IPS DF 6.9 (cell line): ENCODE measurements around the gene RRAS.
"Not testable (repeated sequence)": the region's sequence is repeated elsewhere in the genome, so short reads cannot be mapped to it uniquely, and the experiment has no call there.

Experiments used
- DNase-seq: peaks from one replicate; pipeline ENCODE4 v3.0.0-alpha.2; 2013; ENCODE audit warnings: low read depth, low spot score
- H3K27ac ChIP-seq: one replicate; pipeline ENCODE4 v1.5.1; 2013; ENCODE audit warnings: low read length, control low read depth
- H3K27me3 ChIP-seq: 2 replicates; pipeline ENCODE4 v1.6.1; 2013; ENCODE audit warnings: mild to moderate bottlenecking, low read length; ENCODE audit not compliant: control insufficient read depth, insufficient read depth
- H3K36me3 ChIP-seq: 2 replicates; pipeline ENCODE4 v1.6.1; 2013; ENCODE audit warnings: low read length; ENCODE audit not compliant: control insufficient read depth, insufficient read depth
- H3K4me1 ChIP-seq: 2 replicates; pipeline ENCODE4 v1.6.1; 2013; ENCODE audit warnings: low read length; ENCODE audit not compliant: control insufficient read depth, insufficient read depth
- H3K4me3 ChIP-seq: 2 replicates; pipeline ENCODE4 v1.5.1; 2013; ENCODE audit warnings: mild to moderate bottlenecking, low read length
- H3K9me3 ChIP-seq: 2 replicates; pipeline ENCODE4 v1.6.1; 2013; ENCODE audit warnings: low read length, inconsistent platforms; ENCODE audit not compliant: control insufficient read depth, insufficient read depth
- WGBS: extraction: QIAGEN DNeasy Blood & Tissue Kit; methylation state at CpG from one replicate; pipeline ENCODE4 v1.1.7; 2013; ENCODE audit warnings: mixed read lengths, missing lambda C conversion rate; ENCODE audit not compliant: insufficient read length, insufficient coverage; 5-methylcytosine and 5-hydroxymethylcytosine counted together

Gene RRAS

GRCh38 chr19:49626226-49626625, 13.7 kb downstream of the RRAS start:
- Histone ChIP-seq H3K27me3 (no peaks in the 10 kb centered on the region), H3K9me3 (no peaks in the 10 kb centered on the region), H3K4me1 (0 out of 2 replicates have a peak, but pooled peaks cover 2% of the 10 kb centered on the region), H3K27ac (no peak overlapping the region), H3K4me3 (no peak overlapping the region), H3K36me3 (peaks cover 20% of the 10 kb centered on the region)
- DNase-seq, result no peak
- WGBS, result no CpG with 5 or more reads among the region's 11 CpGs

DNA sequence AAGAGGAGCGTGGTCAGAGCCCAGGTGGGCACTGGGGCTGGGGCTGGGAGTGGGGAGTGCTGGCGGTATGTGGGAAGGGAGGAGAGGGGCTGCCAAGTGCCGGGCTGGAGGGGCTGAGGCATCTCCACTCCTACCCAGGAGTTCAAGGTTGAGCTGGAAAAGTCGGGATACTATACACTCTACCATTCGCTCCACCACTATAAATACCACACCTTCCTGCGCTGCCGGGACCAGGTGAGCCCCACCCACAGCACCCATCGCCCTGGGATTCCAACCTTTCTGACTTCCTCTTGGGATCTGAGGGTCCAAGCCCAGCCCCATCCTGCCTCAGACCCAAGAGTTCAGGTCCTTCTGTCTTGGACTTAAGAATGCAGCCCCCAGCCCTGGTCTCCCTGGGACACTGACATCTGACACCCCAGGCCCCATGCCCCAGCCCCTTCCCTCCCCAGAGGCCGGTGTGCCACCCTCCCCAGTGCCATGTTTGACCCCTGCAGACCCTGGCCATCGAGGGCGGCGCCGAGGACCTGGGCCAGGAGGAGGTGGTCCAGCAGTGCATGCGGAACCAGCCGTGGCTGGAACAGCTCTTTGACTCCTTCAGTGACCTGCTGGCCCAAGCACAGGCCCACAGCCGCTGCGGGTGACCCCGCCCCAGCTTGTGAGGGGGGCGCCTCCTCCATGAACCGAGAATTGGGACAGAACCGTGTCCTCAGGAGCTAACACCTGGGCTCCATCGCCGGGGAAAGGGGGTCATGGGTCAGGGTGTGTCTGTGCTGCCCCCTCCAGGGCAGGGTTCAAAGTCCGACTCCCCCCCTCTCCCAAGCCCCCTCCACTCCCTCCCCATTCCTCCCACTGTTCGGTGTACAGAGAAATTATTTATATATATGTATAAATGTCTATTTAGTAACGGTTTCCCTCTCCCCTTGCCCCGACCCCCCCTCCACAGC, 14.7 kb downstream of the RRAS start:
- Histone ChIP-seq H3K27me3 (no peaks in the 10 kb centered on the region), H3K4me1 (no peaks in the 10 kb centered on the region), H3K36me3 (peaks cover 23% of the 10 kb centered on the region), H3K9me3 (no peaks in the 10 kb centered on the region), H3K4me3 (no peak overlapping the region), H3K27ac (no peak overlapping the region)
- WGBS, result no CpG with 5 or more reads among the region's 27 CpGs
- no peak for DNase-seq

GRCh38 chr19:49617860-49618259, 22.1 kb downstream of the RRAS start:
- DNase-seq, H3K9me3 ChIP-seq, H3K27me3 ChIP-seq, H3K27ac ChIP-seq, H3K4me3 ChIP-seq, H3K4me1 ChIP-seq: not testable (repeated sequence)
- no CpG with 5 or more reads among the region's 13 CpGs for WGBS
- H3K36me3 ChIP-seq, result peaks cover 32% of the 10 kb centered on the region

DNA sequence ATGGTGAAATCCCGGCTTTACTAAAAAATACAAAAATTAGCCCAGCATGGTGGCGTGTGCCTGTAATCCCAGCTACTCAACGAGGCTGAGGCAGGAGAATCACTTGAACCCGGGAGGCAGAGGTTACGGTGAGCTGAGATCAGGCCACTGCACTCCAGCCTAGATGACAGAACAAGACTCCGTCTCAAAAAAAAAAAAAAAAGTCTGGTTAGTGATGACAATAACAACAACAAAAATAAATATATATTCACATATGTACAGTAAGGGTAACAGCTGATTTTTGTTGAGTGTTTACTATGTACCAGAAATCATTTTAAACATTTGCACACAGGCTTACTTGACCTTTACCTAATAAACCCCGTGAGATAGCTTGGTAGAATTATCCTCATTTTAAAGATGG, 23.0 kb downstream of the RRAS start:
- Histone ChIP-seq H3K27ac (no peak overlapping the region), H3K27me3 (no peaks in the 10 kb centered on the region), H3K9me3 (no peaks in the 10 kb centered on the region), H3K4me1 (no peaks in the 10 kb centered on the region), H3K36me3 (peaks cover 32% of the 10 kb centered on the region), H3K4me3 (no peak overlapping the region)
- no CpG with 5 or more reads among the region's 7 CpGs for WGBS
- DNase-seq, result no peak

DNA sequence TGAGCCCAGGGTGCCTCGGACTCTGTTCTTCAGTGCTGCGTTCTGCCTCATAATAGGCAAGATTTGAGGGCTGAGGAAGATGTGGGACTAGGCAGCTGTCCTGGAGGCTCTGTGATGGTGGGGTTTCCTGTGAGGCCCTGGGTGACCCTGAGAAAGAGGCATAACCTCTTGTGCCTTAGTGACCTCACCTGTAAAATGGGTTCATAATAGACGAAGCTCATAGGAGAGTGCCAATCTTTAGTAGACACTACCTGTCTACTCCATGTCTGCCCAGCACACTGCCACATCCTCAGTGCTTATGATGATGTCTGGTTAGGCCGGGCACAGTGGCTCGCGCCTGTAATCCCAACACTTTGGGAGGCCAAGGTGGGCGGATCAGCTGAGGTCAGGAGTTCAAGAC, 23.4 kb downstream of the RRAS start:
- Histone ChIP-seq H3K36me3 (peaks cover 29% of the 10 kb centered on the region), H3K4me1 (no peaks in the 10 kb centered on the region), H3K27me3 (no peaks in the 10 kb centered on the region), H3K9me3 (no peaks in the 10 kb centered on the region), H3K4me3 (no peak overlapping the region), H3K27ac (no peak overlapping the region)
- DNase-seq, result no peak
- WGBS, result no CpG with 5 or more reads among the region's 7 CpGs

GRCh38 chr19:49615861-49616260, 24.1 kb downstream of the RRAS start:
- no peak overlapping the region for H3K27ac ChIP-seq
- WGBS, result no CpG with 5 or more reads among the region's 23 CpGs
- H3K36me3 ChIP-seq, result peaks cover 27% of the 10 kb centered on the region
- no peaks in the 10 kb centered on the region for H3K9me3 ChIP-seq
- H3K4me3 ChIP-seq, result no peak overlapping the region
- H3K27me3 ChIP-seq, result no peaks in the 10 kb centered on the region
- no peak for DNase-seq
- no peaks in the 10 kb centered on the region for H3K4me1 ChIP-seq

- Histone ChIP-seq H3K4me1 (no peaks in the 10 kb centered on the region), H3K27ac (no peak overlapping the region), H3K36me3 (peaks cover 21% of the 10 kb centered on the region), H3K27me3 (no peaks in the 10 kb centered on the region), H3K9me3 (no peaks in the 10 kb centered on the region), H3K4me3 (no peak overlapping the region)
- DNase-seq, result no peak
- no CpG with 5 or more reads among the region's 19 CpGs for WGBS
Observed at GRCh38 chr19:49614096-49614833, 25.7 kb downstream of the RRAS start.

GRCh38 chr19:49613374-49613773, 26.6 kb downstream of the RRAS start:
- Histone ChIP-seq H3K4me1 (no peaks in the 10 kb centered on the region), H3K27ac (no peak overlapping the region), H3K36me3 (peaks cover 20% of the 10 kb centered on the region), H3K4me3 (no peak overlapping the region), H3K9me3 (no peaks in the 10 kb centered on the region), H3K27me3 (no peaks in the 10 kb centered on the region)
- whole genome bisulfite sequencing, result no CpG with 5 or more reads among the region's 4 CpGs
- no peak for DNase-seq

DNA sequence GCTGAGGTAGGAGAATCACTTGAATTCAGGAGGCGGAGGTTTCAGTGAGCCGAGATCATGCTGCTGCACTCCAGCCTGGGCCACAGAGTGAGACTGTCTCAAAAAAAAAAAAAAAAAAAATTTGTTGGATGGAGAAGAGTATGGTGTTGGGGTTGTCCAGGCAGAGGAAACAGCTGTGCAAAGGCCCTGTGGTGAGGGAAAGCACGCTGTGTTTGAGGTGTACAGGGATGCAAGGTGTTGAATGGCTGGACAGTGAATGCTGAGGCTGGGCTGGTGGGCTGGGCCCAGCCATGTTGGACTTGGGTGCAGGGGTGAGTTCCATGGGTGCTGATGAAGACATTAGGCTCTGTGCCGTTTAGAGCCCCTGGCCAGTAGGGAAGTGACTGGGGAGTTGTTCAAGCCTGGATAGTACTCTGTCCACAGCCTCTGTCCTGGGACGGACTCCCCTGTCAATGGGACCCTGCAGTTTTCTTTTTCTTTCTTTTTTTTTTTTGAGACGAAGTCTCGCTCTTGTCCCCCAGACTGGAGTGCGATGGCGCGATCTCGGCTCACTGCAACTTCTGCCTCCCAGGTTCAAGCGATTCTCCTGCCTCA, 30.3 kb downstream of the RRAS start:
- H3K27me3 ChIP-seq, result no peaks in the 10 kb centered on the region
- no peaks in the 10 kb centered on the region for H3K9me3 ChIP-seq
- H3K36me3 ChIP-seq, result peaks cover 18% of the 10 kb centered on the region
- no peak overlapping the region for H3K4me3 ChIP-seq
- DNase-seq, result no peak
- no CpG with 5 or more reads among the region's 12 CpGs for WGBS
- H3K27ac ChIP-seq, result no peak overlapping the region
- H3K4me1 ChIP-seq, result no peaks in the 10 kb centered on the region

- no peaks in the 10 kb centered on the region for H3K9me3 ChIP-seq
- peaks cover 28% of the 10 kb centered on the region for H3K36me3 ChIP-seq
- WGBS, result no CpG with 5 or more reads among the region's 7 CpGs
- DNase-seq, result no peak
- no peak overlapping the region for H3K4me3 ChIP-seq
- H3K27ac ChIP-seq, result no peak overlapping the region
- H3K4me1 ChIP-seq, result no peaks in the 10 kb centered on the region
- H3K27me3 ChIP-seq, result no peaks in the 10 kb centered on the region
Observed at GRCh38 chr19:49605605-49606004, 34.3 kb downstream of the RRAS start.
